CD4-positive, alpha-beta T cell treated with Interleukin-12 subunit alpha and Interleukin-12 subunit beta, for 1 hour (primary cell): ENCODE measurements around the gene NOTCH2.

Experiments
- DNase-seq: peaks from one replicate; pipeline ENCODE4 v3.0.0-alpha.2; 2020

NOTCH2 gene

DNA sequence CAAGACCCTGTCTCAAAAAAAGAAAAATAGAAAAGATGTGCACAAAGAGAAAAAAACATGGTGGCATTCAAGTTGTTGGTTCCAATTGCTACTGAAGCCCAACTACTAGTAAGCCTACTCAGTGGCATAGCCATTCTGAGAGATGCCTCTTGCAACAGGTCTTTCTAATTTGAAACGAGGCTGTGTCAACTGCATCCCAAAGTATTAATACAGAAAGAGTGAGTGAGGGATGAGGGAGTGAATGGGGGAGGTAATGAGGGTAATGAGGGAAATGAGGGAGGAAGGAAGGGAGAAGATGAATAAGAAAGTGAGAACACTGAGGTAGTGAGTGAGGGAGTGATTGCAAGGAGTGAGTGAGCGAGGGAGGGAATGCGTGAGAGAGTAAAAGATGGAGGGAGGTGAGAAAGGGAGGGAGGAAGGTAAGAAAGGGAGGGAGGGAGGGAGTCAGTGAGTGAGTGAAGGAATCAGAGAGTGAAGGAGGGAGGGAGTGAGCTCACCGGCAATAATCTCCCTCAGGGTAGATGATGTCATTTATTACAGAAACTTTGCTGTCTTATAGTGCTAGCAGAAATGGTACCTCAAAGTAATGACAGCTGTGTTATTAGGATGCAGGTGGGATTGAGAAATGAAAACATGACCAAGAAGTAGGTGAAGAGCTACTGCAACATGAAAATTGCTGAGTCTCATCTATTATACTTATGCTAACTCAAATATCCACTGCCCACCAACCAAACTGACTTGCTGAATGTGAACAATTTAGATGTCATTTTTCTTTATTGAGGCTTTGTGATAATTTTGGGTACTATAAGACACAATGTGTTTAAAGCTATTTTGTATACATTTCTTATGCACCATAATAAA is 97.5 kb downstream of the NOTCH2 start:
- no peak for DNase-seq

DNA sequence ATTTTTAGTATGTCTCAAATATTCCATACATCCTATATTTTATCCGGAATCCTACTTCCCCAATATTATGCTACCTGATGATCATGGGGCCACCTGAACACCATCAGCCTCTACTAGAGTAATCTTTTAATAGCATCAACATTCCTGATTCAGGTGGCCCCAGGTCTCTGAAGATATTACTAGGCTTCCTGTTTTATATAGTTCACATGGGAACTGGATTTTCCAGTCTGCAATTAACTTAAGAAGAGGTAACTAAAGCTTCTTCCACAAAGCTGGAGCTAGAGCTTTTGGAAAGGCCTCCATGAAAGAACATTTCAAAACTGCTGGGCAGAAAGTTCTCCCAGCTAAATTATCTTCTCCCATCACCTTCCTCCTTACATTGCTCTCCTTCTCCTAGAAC is 100.9 kb downstream of the NOTCH2 start:
- no peak for DNase-seq

DNA sequence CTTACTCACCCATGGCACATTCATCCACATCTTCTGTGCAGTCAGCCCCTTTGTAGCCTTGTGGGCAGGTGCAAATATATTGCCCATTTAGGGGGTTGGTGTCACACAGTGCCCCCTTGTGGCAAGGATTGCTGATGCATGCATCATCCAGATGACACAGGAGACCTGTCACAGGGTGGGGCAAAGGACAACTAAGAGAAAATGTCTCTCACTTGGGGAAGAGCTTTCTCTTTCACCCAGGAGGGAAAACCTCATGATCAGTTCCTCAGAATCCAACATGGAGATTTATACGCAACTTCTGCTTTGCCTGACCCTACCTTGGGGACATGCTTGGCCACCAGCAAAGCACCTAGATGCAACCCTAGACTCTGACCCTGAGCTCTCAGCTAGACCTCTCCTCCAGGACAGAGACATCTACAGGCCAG is 101.4 kb downstream of the NOTCH2 start:
- peak; percentile 73 for DNase-seq

DNA sequence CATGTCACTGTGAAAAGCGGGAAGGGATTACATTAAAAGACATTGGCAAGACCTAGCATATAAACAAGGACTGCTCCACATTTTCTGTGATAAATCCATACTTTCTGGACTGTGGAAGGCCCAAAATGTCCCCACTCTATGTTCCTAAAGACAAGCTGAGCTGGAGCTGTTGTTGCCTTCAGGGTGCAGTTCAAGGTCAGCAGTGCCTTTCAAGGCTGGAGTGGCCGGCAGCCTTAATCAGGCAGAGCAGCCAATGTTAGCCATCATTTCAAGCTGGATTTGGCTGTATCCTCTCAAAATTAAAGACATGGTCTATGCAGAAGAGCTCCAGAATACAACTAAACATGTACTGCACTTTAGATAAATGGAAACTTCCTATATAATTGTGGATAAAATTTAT is 102.8 kb downstream of the NOTCH2 start:
- no peak for DNase-seq

DNA sequence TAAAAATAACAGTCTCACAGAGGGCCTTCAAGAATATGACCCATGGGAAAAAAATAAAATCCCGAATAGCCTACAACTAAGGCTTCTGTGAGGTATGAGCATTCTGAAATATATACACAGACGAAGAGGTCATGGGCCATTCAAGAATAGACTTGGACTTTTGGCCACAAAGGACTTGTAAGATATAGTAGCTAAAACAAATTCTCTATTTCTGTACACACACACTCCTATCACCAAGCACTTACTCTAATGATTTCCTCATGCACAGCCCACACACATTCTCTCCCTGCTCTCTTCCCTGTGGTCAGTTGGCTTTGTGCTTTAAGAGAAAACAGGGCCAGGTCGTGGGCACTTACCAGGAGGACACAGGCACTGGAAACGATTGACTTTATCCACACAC is 103.4 kb downstream of the NOTCH2 start:
- no peak for DNase-seq

DNA sequence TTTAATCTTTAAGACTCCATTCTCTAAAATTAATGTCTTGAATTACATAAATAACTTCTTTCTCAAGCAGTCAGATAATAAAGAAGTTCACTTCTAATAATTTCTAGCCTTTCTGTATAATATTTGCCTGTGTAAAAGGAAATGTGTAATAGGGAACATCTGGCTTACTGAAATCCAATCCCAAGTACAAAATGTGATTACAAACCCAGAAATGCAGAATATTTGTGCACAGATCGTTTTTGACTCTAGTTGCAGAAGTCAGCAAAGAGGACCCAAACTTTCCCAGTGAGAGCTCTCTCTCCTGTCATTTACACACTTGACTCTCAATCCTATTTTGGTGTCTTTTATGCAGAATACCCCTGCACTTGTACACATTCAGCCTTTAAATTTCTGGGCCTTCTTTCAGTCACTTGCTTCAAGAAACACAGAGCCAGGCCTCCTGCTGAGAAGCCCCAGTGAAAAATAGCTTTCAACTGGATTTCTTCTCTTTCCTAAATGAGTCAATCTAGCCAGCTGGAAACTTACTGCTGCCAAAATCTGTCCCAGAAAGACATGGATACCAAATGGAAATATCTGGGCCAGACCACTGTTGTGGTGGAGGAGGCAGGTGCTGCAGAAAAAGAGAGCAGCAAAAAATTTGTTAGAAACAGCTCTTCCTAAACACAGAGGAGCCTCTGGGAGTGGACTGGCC is 104.6 kb downstream of the NOTCH2 start:
- no peak for DNase-seq

DNA sequence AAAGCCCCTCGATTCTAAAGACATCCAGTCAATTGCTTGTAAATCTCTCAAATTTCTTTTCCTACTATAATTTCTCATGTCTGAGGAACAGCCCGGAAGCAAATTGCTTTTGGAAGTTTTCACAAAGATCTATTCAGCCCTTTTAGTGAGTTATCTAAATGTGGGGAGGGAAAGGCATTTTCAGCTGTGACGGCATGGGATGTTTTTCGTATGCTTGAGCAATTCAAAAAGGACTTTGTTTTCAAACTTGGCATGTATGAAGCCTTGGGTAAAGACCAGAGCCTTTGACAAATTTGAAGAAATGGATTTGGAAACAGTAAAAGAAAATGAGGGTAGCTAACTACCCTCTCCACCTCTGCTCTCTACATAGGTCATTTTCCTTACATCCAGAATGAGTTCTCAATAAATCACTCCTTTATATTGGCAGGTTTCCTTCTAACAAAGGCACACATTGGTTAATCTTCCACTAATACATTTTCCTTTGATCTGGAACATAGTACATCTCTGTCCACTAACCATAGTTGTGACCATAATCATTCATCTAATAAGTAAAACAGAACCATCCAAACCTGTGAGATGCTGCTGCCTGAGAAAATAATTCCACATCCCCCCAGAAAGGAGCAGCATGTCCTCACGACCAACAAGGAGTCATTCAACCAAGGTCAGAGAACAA is 107.0 kb downstream of the NOTCH2 start:
- DNase-seq, result no peak

DNA sequence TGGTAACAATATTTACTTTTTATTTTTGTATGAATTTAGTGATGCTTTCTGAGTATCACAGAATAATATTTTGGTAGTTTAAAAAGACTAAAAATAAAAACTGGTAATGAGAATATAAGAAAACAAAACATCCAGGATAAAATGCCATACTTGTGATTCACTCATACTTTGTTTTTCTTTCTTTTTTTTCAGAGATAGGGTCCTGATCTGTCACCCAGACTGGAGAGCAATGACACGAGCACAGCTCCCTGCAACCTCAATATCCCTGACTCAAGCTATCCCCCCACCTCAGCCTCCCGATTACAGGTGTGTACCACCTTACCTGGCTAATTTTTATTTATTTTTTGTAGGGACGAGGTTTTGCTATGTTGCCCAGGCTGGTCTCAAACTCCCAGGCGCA is 109.0 kb downstream of the NOTCH2 start:
- DNase-seq, result no peak

DNA sequence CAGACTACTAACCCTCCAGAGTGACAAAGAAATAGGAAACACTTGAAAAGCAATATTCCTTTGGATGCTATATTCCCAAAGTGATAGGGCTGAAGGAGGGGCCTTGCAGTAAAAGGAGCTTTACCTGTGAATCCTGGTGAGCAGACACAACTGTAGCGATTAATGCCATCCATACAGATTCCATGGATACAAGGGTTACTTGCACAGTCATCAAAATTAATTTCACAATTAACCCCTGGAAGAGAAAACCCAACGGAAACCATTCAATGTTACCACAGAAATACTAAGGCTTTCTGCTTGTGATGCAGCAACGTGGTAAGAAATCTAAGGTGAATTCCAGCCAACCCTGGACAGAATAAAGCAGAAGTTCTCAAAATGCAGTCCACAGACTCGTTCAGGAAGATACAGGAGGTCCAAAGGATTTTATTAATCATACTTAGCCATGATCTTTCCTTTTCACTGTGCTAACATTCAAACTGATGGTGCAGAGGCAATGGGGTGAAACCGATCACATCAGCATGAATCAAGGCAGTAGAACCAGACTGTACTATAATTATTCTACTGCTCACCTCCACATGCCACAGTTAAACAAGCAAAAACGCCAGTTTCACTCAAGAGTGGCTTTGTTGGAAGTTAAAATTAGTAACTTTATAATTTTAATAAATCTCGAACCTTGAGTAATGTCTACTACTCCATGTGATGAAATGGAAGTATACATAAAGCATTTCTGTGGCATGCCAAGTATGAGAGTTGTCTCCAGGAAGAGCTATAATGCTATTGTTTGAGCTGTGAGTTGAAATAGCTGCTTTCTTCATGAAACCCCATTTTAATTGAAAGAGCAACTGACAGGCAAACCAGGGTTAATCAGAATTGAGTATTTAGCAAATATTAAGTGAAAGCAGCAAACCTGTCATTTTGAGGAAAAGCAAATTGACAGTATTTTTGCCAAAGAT is 109.9 kb downstream of the NOTCH2 start:
- DNase-seq, result no peak

DNA sequence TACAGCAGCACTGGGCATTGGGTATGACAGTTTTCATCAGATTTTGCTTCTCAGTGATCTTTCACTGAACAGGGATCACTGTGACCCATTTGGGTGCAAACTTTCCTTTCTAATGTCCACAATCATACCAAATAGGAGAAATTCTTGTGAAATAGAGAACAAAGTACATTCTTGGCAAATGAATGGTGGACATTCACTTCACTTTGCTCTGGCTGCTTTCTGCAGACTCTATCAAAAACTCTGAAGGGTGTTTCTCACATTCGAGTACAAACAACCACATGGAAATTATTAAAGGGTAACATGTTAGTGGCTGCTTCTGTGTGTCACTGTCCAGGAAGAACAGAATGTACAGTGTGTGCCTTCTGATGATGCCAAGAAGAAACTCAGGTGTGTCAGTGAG is 111.2 kb downstream of the NOTCH2 start:
- DNase-seq, result no peak

DNA sequence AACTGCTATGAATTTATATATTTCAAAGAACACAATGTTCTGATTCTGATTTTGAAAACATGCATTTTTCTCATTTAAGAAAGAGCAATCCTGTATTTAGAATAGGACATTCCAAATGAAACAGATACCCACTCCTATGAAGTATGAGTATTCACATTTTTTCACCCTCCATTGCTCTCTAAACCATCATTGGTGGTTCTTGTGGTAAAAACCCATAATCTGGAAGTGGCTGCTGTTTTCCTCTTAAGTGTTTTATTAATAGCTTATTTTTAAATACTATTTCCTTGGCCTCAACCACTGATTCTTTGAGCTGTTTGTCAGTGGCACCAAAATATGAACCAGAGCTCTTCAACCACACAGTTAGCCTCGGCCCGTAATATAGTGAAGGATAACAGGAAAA is 113.2 kb downstream of the NOTCH2 start:
- DNase-seq, result no peak

DNA sequence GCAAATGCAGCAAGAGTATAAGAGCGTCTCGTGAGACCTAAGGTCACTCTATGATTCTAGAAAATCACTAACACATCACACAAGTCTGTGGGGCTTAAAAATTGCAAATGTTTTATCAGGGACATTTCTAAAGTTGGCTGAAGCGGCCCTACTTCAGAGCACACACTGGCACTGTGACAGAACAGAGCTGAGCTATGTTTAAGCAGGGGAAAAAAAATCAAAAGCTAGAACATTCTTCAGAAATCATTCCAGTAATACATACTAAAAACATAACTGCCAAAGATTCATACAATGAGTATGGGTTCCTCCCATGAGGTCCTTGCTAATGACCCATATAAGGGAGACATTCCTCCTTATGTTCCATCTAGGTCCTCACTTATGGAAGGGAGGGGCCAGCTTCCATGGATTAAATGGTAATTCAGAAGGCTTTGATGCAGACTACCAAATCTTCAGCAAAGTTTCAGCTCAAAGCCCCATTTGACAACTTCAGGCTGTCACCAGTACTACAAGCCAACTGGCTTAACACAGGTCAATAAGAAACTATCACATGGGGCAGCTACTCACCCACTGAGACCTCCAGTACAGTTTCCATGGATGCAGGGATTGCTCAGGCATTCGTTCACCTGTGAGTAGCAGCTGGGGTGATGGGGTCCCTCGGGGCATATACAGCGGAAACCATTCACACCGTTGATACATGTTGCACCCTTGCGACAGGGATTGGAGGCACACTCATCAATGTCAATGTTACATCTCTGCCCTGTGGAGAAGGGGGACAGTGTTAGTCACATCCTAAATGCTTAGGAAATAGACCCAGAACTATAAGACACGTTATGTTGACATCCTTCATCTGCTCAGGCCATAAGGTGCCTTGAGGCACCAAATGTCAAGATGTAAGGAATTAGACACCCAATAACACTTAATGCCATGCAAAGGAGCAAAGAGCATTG is 114.7 kb downstream of the NOTCH2 start:
- DNase-seq, result no peak

DNA sequence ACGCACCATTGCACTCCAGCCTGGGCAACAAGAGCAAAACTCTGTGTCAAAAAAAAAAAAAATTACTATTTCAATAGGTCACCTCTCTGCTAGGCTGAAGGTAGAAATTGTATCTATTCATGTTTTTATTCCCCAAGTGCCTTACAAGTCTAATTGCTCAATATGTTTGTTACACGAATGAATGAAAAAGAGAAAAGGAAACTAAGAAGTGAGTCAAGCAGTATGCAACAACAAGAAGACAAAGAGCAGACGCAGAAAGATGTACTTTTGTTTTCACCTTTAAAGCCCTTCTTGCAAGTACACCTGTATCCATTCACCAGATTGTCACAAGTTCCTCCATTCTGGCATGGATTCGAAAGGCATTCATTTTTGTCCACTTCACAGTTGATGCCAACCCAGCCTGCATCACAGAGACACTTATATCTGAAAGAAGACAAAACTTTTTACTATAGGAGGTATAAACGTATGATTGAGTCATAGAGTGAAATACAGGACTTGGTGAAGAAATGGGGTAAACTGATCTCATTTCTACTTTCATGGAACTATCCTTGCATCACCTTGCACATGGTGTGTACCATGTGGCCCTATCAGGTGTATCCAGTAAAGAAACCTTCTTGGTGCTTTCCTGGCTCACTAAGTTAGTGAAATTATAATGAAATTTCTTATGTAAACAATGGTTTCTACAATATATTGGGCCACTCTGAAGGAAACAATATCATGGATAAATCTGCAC is 116.0 kb downstream of the NOTCH2 start:
- DNase-seq, result no peak

DNA sequence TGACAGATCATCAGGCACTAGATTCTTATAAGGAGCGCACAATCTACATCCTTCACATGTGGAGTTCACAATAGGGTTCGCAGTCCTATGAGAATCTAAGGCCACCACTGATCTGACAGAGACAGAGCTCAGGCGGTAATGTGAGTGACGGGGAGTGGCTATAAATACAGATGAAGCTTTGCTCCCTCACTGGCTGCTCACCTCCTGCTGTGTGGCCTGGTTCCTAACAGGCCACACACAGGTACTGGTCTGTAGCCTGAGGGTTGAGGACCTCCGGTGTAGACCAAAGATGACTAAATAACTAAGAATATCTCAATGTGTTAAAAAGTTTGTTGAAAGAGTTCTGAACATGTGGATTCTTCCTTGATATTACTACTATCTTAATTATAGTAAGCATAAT is 117.0 kb downstream of the NOTCH2 start:
- DNase-seq, result no peak

DNA sequence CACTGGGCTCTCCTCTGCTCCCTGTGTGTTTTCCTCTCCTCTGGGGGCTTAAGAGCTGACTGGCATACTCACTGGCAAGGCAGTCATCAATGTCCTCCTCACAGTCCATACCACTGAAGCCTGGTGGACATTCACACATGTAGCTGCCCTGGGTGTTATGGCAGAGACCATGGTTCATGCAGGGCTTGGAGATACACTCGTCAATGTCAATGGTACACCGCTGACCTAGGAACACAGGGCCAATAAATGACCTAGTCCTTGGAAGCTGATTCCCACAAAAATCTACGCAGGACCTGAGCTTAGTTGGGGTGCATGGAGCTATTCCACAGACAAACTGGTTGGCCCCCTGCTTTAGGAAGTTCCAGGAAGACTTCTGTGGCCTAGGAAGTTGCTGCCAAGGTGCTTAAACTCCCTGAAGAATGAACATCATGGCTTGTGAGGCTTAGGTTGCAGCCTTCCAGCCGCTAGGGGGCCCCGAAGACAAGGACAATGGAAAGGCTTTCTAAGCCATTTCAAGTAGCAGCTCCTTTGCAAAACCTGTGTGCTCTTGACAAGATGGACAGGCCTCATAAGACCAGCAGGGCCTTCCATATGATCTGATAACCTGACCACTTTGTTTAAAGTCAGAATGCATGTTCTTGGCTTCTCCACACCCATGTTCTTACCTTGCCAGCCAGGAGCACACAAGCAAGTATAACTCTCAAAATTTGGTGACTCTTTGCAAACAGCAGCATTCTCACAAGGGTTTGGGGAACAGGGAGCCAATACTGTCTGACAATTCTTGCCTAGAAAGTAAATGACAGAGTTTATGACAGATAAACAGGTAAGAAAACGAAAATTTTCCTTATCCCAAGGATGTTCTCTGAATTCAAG is 120.9 kb downstream of the NOTCH2 start:
- peak; percentile 63 for DNase-seq

DNA sequence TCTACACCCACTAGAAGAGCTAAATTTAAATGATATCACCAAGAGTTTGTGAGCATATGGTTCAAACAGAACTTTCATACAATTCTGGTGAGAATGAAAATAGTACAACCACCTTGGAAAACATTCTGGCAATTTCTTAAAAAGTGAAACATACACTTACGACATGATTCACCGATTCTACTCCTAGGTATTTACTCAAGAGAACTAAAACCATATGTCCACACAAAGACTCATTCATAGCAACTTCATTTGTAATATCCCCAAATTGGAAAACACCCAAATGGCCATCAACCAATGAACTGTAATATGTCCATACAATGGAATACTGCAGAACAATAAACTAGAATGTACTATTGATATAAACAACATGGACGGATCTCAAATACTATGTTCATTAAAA is 122.0 kb downstream of the NOTCH2 start:
- DNase-seq, result no peak

DNA sequence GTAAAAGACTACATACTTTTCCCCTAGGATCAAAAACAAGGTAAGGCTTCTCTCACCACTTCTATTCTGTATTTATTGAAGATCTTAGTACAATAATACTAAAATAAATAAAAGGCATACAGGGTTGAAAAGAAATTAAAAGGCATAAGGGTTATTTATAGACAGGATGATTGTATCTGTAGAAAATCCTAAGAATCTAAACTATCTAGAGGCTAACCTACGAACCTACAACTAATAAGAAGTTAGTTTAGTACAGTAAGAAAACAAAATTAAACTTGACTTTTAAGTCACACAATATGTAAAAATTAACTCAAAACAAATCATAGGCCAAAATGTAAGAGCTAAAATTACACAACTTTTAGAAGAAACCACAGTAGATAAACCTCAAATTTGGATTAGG is 122.7 kb downstream of the NOTCH2 start:
- DNase-seq, result no peak

DNA sequence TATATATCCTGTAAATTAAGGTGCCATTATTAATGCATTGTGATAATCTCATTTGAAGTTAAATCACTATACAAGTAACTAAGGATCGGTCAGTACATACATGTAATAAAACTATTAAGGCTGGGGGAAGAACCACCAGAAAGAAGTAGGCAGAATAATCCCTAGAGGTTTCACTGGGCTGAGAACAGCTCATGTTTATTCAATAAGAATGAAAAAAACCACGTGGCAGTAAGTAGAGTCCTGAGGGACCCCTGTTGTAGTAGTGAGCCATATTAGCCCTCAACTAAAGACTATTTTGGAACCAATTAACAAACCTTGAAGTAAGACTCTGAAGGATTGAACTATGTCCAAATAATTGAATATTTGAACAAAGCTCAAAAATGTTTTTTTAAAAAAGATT is 126.2 kb downstream of the NOTCH2 start:
- DNase-seq, result no peak

DNA sequence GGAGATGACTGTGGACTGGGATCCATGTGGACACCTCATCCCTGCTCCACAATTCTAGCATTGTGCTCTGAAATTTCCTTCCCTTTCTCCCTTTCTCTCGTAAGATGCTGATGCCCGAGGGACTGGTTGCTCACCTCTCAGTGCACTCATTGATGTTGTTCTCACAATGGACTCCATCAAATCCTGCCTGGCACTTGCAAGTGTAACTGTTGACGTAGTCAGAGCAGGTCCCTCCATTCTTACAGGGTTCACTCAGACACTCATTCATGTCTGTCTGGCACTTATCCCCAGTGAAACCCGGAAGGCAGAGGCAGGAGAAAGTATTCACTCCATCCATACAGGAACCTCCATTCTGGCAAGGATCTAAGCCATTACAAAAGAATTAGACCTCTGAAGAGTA is 128.1 kb downstream of the NOTCH2 start:
- DNase-seq, result no peak

DNA sequence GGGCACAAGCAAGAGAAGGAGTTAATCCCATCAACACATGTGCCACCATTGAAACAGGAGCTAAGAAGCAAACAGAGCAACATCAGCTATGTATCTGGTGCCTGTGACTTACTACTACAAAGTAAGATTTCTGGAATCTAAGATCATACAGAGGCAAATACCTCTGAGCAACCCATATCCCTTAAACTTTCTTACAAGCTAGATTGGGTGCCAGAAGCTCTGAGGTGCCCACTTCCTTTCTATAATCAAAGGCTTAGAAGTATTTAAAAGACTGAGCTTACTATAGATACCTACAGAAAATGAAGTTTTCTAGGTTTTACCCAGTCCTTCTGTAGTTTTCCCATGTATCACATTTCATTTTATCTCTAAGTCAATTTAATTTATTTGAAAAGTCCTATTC is 128.8 kb downstream of the NOTCH2 start:
- DNase-seq, result no peak
